AG08395 (cell line): ENCODE data around the gene MBD4.
A peak's percentile ranks its signal among the peaks of the same experiment; 100 is the strongest.
"Not testable (repeated sequence)": the region's sequence is repeated elsewhere in the genome, so short reads cannot be mapped to it uniquely, and the experiment has no call there.

Source experiments
- DNase-seq: peaks from one replicate; pipeline ENCODE4 v3.0.0; 2012; ENCODE audit warnings: mixed read lengths, low spot score

MBD4 gene

DNA sequence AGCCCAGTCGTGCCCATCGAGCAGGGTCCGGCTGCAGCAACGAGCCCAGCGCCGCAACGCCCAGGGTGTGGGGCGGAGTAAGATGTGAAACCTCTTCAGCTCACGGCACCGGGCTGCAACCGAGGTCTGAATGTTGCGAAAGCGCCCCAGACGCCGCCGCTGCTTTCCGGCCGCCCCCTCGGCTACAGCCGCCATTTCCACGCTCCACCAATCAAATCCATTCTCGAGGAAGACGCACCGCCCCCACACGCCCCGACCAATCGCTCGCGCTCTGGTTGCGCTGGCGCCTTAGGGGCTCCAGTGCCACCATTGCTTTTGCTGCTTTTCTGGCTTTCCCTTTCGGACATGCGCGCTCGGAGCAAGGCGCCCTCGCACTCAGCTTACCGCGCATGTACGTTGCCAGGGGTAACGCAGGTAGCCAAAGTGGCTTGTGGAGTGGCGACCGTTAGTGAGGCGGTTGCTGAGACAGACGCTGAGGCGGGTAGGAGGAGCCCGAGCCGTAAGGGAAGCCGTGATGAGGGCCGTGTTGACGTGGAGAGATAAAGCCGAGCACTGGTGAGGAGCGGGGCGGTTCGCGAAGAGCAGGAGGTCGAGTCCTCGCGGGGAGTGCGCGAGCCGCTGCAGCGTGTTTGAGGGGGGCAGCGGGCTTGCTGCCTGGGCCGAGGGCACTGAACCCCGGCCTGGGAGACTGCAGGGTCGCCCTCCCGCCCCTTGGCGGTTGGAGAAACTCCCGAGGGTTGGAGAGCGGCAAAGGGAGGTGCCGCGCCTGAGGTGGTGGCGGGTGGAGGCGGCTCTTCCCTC, at the start of gene MBD4, which contains the start of gene IFT122:
TSS of gene MBD4 (minus strand) at position 132 of the 801 bp plus-strand sequence. CDS start at position 17, 115 bp downstream.
TSS of gene IFT122 (plus strand) at position 408 of the 801 bp plus-strand sequence. CDS start at position 515, 107 bp downstream.
- DNase-seq, result peak; percentile 100

- DNase-seq, result not testable (repeated sequence)
These were observed 49.5 kb upstream of the MBD4 start for GRCh38 chr3:129489258-129489657.

DNA sequence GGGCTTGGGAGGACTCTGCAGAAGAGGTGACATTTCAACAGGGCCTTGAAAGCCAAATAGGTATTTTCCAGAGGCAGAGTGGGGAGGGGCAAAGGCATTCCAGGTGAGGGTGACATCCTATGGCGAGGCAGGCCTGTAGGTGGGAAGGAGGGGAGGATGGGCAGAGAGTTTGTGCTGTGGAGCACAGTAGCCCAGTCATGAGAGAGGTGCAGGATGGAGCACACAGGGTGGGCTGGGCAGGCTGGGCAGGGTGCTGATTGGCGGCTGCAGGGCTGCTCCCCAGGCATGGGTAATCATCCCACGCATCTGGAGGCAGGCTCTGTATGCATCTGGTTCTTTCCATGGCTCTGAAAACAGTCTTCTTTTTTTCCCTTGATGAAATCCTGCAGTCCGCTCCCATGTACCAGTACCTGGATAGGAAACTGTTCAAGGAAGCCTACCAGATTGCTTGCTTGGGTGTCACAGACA, 48.2 kb upstream of the MBD4 start:
- DNase-seq, result not testable (repeated sequence)

DNA sequence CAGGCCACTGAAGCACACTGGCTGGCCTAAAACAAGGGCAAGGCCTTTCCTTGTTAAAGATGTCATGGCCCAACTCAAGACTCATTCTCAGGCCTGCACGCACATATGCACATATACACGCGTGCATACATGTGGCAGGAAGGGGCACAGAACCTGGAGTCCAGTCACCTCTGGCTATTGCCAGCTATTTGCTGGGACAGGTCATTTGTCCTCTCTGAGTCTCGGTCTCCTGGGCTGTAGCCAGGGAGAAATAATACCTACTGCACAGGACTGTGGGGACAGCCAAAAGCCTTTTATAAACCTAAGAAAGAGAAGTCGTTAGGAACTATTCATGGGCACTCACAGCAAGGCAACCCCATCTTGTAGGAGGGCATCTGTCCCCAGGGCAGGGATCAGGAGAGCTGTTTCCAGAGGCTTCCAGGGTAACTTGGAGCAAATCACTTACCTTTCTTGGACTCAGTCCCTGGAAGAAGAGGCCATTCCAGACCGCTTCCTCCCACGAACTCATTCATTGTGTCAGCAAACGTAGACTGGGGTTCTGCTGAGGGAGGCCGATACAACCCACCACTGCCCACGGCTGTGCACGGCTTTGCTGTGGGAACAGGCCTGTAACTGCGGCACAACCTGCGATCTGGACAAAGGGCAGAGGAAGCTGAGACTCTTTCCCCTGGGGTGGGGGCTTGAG, 47.6 kb upstream of the MBD4 start:
- no peak for DNase-seq

- DNase-seq, result no peak
These were observed 46.9 kb upstream of the MBD4 start for GRCh38 chr3:129486664-129487035.

GRCh38 chr3:129485721-129486663, 46.2 kb upstream of the MBD4 start:
- DNase-seq, result peak; percentile 97

DNA sequence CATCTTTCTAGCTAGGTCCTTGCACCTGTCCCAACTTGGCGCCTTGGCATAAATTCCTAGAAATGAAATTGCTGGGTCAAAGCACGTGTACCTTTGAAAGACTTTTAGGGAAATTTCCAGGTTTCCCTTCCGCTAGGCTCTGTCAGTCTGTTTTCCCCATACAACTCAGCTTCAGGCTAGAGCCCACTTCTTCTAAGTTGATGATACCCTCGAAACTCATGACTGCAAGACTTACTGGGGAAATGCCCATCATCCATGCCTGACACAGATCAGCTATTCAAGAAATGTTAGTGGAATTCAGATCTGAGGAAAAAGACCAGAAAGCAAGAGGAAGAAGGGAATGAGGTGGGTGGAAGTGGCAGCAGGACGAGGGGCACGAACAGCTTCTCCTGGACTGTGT, 45.4 kb upstream of the MBD4 start:
- not testable (repeated sequence) for DNase-seq

- no peak for DNase-seq
These were observed 44.1 kb upstream of the MBD4 start for GRCh38 chr3:129483870-129484269.

DNA sequence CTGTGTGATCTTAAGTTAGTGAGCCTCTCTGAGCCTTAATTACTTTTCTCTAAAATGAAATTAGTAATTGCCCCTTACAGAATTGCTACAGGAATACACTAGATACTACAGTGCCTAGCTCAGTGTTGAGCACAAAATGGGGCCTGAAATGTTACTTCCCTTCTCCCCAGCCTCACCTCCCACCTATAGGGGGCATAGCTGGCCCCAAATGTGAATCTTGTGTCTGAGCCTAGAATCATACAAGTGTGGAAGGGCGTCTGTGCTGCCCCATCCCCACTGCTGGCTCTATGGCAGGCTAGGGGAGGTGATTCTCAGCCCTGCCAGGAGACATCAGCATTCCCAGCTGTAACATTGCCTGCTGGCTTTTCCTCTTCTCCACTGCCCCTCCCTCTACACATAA, 43.0 kb upstream of the MBD4 start:
- no peak for DNase-seq

DNA sequence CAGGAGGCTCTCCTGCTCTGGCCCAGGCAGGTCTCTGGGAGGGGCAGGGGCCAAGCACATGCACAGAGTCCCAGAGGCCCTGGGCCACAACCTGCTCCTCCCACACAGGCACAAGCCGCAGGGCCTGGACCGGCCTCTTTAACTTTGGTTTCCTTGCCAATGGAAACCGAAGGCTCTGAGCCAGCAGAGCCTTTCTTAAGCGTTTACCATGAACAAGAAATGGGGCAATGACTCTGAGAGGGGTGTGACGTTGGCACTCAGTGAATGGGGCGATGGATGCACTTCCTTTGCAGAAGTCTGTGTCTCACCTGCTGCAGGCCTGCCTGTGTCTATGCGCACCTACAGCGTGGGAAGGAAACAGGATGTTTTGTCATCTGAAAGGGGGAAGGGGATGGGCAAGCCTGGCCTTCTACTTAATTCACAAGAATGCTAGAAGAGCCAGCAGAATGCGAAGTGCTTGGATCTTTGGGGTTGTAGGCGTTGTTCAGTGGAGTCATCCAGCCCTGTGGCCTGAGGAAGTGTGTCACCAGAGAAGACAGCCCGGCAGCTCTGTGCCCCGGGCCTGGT, 42.1 kb upstream of the MBD4 start:
- peak; percentile 41 for DNase-seq

GRCh38 chr3:129481225-129481765, 41.5 kb upstream of the MBD4 start:
- DNase-seq, result not testable (repeated sequence)

DNA sequence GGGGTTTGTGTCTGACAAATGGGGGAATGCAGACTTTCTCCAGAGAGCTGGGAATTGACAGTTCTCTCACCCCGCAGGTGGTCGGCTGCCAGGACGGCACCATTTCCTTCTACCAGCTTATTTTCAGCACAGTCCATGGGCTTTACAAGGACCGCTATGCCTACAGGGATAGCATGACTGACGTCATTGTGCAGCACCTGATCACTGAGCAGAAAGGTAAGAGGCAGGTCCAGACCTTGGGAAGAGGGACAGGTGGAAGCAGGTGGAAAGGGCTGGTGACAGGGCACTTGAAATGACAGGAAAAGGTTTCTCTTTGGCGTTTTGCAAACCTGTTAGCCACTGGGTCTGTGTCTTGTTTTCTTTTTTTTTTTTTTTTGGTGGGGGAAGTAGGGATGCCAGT, 36.8 kb upstream of the MBD4 start:
- no peak for DNase-seq

DNA sequence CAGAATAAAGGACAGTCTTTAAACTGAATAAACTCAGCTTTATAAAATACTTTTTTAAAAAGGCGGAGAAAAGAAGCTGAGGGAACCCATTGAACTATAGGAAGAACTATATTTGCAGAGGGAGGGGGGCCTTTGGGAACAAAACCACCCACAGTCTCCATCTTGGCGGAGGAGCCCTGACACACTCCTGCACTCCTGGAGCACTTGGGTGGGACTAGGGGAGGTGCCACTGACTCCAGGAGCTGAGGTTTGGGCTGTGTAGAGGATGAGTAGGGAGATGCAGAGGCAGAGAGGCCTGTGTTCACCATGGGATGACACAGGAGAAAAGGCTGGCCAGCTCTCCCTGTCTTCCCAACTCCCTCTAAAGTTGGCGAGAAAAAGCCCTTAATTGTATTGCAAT, 36.1 kb upstream of the MBD4 start:
- DNase-seq, result no peak

GRCh38 chr3:129474984-129475804, 35.4 kb upstream of the MBD4 start:
- no peak for DNase-seq

DNA sequence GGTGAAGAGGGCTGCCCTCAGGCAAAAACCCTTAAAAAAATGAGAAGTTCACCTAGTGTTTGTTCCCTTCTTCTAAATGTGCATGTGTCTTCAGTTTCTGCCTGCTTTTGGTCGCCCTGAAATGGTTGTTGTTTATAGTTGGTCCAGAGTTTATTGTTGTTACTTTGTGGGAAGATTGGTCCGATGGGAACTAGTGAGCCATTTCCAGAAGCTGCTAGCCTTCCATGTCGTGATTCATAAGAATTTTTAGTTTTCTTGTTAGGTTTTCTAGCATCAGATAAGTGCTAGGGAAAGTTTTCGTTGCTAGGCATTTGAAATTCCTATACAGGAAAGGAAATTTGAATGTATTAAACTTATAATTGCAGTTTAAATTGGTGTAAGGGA, 34.0 kb upstream of the MBD4 start:
- DNase-seq, result no peak

GRCh38 chr3:129473067-129473768, 33.5 kb upstream of the MBD4 start:
- DNase-seq, result no peak

- no peak for DNase-seq
These were observed 31.1 kb upstream of the MBD4 start for GRCh38 chr3:129470861-129471260.

GRCh38 chr3:129469026-129469425, 29.3 kb upstream of the MBD4 start:
- no peak for DNase-seq

GRCh38 chr3:129467932-129468331, 28.2 kb upstream of the MBD4 start:
- no peak for DNase-seq

DNA sequence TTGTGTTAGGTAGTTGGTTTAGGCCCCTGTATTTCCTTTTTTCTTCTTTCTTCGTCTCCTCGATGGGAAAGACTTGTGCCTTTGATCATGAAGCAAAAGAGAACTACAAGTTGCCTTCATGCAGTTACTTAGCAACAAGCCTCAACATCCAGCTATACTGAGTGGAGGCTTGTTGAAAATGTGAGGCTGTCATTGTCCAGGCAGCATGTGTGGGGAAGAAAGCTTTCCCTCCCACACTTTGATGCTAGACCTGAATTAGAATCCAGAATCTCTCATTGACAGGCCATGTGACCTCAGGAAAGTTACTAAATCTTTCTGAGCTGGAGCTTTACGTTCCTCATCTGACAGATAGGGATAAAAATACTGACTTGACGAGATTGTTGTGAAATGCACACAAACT, 24.0 kb upstream of the MBD4 start:
- no peak for DNase-seq
